HCT116 (cell line): ENCODE data around the gene TMEM40. TPM values are rescaled to one million over a fixed set of nuclear protein-coding genes. Genes with fewer than 3 reads are reported as not detected.

ENCODE experiments used
- ATAC-seq: fragments of 200-7000 bp; cut with Tn5 transposase; 2 replicates; pipeline ENCODE4 v1.9.1; 2020; ENCODE audit warnings: mild to moderate bottlenecking, moderate library complexity
- BruUV-seq: library from RNA; stranded (reverse); fragments of 400-500 nt; replicated peaks from 2 replicates; lab custom pipeline; 2021; lab: Mats Ljungman, UMichigan
- CTCF ChIA-PET: fragments of 300-600 bp; sonication (Branson Sonifier 250); formaldehyde crosslinking; loops from one replicate; lab custom pipeline; 2021; ENCODE audit warnings: antibody characterized with exemption; lab: Charles Lee
- POLR2A ChIA-PET: fragments of 300-600, 350-600 bp; sonication (Branson Sonifier 250); formaldehyde crosslinking; loops from one replicate; lab custom pipeline; 2021; ENCODE audit warnings: antibody characterized with exemption; lab: Charles Lee
- RAD21 ChIA-PET, 2 experiments: fragments of 300-600 bp; sonication (Branson Sonifier 250); formaldehyde crosslinking; loops; one replicate each; lab custom pipeline; 2023; ENCODE audit warnings: low total read pairs in 2 of 2; ENCODE audit not compliant: uncharacterized antibody in 2 of 2, unreplicated experiment in 2 of 2, low non-redundant PET in 1 of 2; lab: Charles Lee
- DNase-seq: peaks from one replicate; pipeline ENCODE4 v3.0.0-alpha.2; 2010; ENCODE audit warnings: low read depth, low spot score
- H2AFZ ChIP-seq: fragments of 200-600 bp; shearing (Covaris generic), sonication (generic); 2 replicates; pipeline ENCODE4 v1.6.1; 2017; ENCODE audit warnings: low read depth, mixed run types, mixed read lengths, antibody characterized with exemption, low read length; ENCODE audit not compliant: poor library complexity, severe bottlenecking
- H3K27ac ChIP-seq: 2 replicates; pipeline ENCODE4 v1.5.1; 2012; ENCODE audit warnings: low read depth, low read length
- H3K27me3 ChIP-seq: fragments of 200-600 bp; sonication (generic); 2 replicates; pipeline ENCODE4 v1.6.1; 2016; ENCODE audit warnings: mixed run types, low read length, mixed read lengths; ENCODE audit not compliant: insufficient read depth
- H3K36me3 ChIP-seq, 2 experiments: fragments of 200-500 bp in 1 of 2; fragments of 200-600 bp in 1 of 2; sonication (Bioruptor generic) in 1 of 2; sonication (generic) in 1 of 2; 2 replicates each; pipeline versions ENCODE4 v1.5.1 to v1.6.1; 2014 to 2016; ENCODE audit warnings: low read length in 2 of 2, inconsistent platforms in 1 of 2, mixed read lengths in 1 of 2, mixed run types in 1 of 2; ENCODE audit not compliant: insufficient read depth in 2 of 2, control insufficient read depth in 1 of 2
- H3K4me1 ChIP-seq, 2 experiments: fragments of 200-600 bp in 1 of 2; sonication (generic) in 1 of 2; 2 replicates each; pipeline versions ENCODE4 v1.5.1 to v1.6.1; 2012 to 2017; ENCODE audit warnings: low read length in 2 of 2, inconsistent platforms in 1 of 2, mild to moderate bottlenecking in 1 of 2, mixed read lengths in 1 of 2, mixed run types in 1 of 2, moderate library complexity in 1 of 2; ENCODE audit not compliant: insufficient read depth in 2 of 2, control insufficient read depth in 1 of 2
- H3K4me2 ChIP-seq: fragments of 200-600 bp; sonication (generic); 2 replicates; pipeline ENCODE4 v1.6.1; 2017; ENCODE audit warnings: mixed run types, low read length, mixed read lengths
- H3K4me3 ChIP-seq, 2 experiments: fragments of 200-600 bp in 1 of 2; sonication (generic) in 1 of 2; replicated peaks in 1 of 2; 2 replicates each; pipeline ENCODE4 v1.5.1; 2011 to 2016; ENCODE audit warnings: low read length in 2 of 2, control low read depth in 1 of 2, low read depth in 1 of 2, mild to moderate bottlenecking in 1 of 2, mixed read lengths in 1 of 2, mixed run types in 1 of 2
- H3K79me2 ChIP-seq: fragments of 200-600 bp; sonication (generic); 2 replicates; pipeline ENCODE4 v1.6.1; 2017; ENCODE audit warnings: mild to moderate bottlenecking, mixed run types, low read length, moderate library complexity, mixed read lengths; ENCODE audit not compliant: insufficient read depth
- H3K9ac ChIP-seq: fragments of 200-600 bp; sonication (generic); 2 replicates; pipeline ENCODE4 v1.6.1; 2016; ENCODE audit warnings: low read length, mixed read lengths
- H3K9me2 ChIP-seq: fragments of 200-600 bp; sonication (generic), shearing (Covaris generic); 2 replicates; pipeline ENCODE4 v1.6.1; 2017; ENCODE audit warnings: mixed run types, mild to moderate bottlenecking, moderate library complexity; ENCODE audit not compliant: insufficient read depth
- H3K9me3 ChIP-seq, 2 experiments: fragments of 200-500 bp in 1 of 2; fragments of 200-600 bp in 1 of 2; sonication (Bioruptor generic) in 1 of 2; sonication (generic) in 1 of 2; 2 replicates each; pipeline ENCODE4 v1.6.1; 2014 to 2017; ENCODE audit warnings: low read length in 2 of 2, mixed read lengths in 2 of 2, inconsistent platforms in 1 of 2, low read depth in 1 of 2, mild to moderate bottlenecking in 1 of 2, mixed run types in 1 of 2, moderate library complexity in 1 of 2; ENCODE audit not compliant: control insufficient read depth in 1 of 2, insufficient read depth in 1 of 2
- H4K20me1 ChIP-seq: fragments of 200-600 bp; sonication (generic), shearing (Covaris generic); 2 replicates; pipeline ENCODE4 v1.6.1; 2017; ENCODE audit warnings: mixed run types, mild to moderate bottlenecking, moderate library complexity; ENCODE audit not compliant: insufficient read depth
- ATF3 ChIP-seq: IDR thresholded peaks from 2 replicates; pipeline ENCODE4 v1.6.1; 2012
- CEBPB ChIP-seq: IDR thresholded peaks from 2 replicates; pipeline ENCODE4 v1.6.1; 2012; ENCODE audit warnings: low read depth
- CTCF ChIP-seq, 3 experiments: fragments of 200-600 bp in 1 of 3; sonication (generic) in 1 of 3; IDR thresholded peaks in 2 of 3; conservative IDR thresholded peaks in 1 of 3; 2 replicates each; pipeline ENCODE4 v1.5.1; 2012 to 2017; ENCODE audit warnings: low read depth in 2 of 3, low read length in 2 of 3, antibody characterized with exemption in 1 of 3, borderline replicate concordance in 1 of 3, control low read depth in 1 of 3, mild to moderate bottlenecking in 1 of 3, mixed read lengths in 1 of 3, mixed run types in 1 of 3, moderate library complexity in 1 of 3; ENCODE audit not compliant: insufficient read depth in 1 of 3
- EGR1 ChIP-seq: IDR thresholded peaks from 2 replicates; pipeline ENCODE4 v1.6.1; 2012; ENCODE audit warnings: low read depth
- ELF1 ChIP-seq: IDR thresholded peaks from 2 replicates; pipeline ENCODE4 v1.6.1; 2012; ENCODE audit warnings: low read depth, borderline replicate concordance
- EZH2phosphoT487 ChIP-seq: fragments of 200-600 bp; IDR thresholded peaks from 2 replicates; pipeline ENCODE4 v1.6.1; 2018; ENCODE audit warnings: antibody characterized with exemption, borderline replicate concordance
- FOSL1 ChIP-seq: IDR thresholded peaks from 2 replicates; pipeline ENCODE4 v1.6.1; 2012; ENCODE audit warnings: low read depth
- MAX ChIP-seq: IDR thresholded peaks from 2 replicates; pipeline ENCODE4 v1.6.1; 2012
- REST ChIP-seq: IDR thresholded peaks from 2 replicates; pipeline ENCODE4 v1.6.1; 2012; ENCODE audit warnings: low read depth
- SIN3A ChIP-seq: IDR thresholded peaks from 2 replicates; pipeline ENCODE4 v1.6.1; 2012; ENCODE audit warnings: low read depth
- SRF ChIP-seq: IDR thresholded peaks from 2 replicates; pipeline ENCODE4 v1.6.1; 2012; ENCODE audit warnings: low read depth
- TCF7L2 ChIP-seq: IDR thresholded peaks from 2 replicates; pipeline ENCODE4 v1.7.0; 2011; ENCODE audit warnings: borderline replicate concordance, inconsistent platforms; ENCODE audit not compliant: insufficient read depth, insufficient read length; ENCODE audit errors: extremely low read depth
- YY1 ChIP-seq: IDR thresholded peaks from 2 replicates; pipeline ENCODE4 v1.6.1; 2011; ENCODE audit warnings: low read length, low read depth, moderate library complexity, mild to moderate bottlenecking; ENCODE audit not compliant: insufficient replicate concordance; ENCODE audit errors: extremely low read depth
- ZBTB33 ChIP-seq: IDR thresholded peaks from 2 replicates; pipeline ENCODE4 v1.6.1; 2011; ENCODE audit warnings: mild to moderate bottlenecking, low read length, moderate library complexity; ENCODE audit not compliant: insufficient replicate concordance; ENCODE audit errors: extremely low read depth
- ZFX ChIP-seq: fragments of 450-650 bp; IDR thresholded peaks from 2 replicates; pipeline ENCODE4 v1.6.1; 2017
- intact Hi-C: fragments of 100-400 bp; cut with micrococcal nuclease; formaldehyde crosslinking; loops from 2 replicates; pipeline ENCODE4 v1.10.0; 2022
- total RNA-seq: library from RNA; stranded (reverse); gene quantifications from one replicate; pipeline ENCODE4 v1.2.1, GENCODE V29; 2021; ENCODE audit not compliant: unreplicated experiment

Gene TMEM40
- total RNA-seq, 1 experiment from 2014 or later, result 12.3 TPM

GRCh38 chr3:12797124-12797891 lies 38.2 kb upstream of the TMEM40 start:
- no peaks in the 10 kb centered on the region for H3K27me3 ChIP-seq
- ATAC-seq, result no peak
- ChIA-PET CTCF (no interaction called here), POLR2A (no interaction called here), RAD21 (no interaction called here)
- H3K4me2 ChIP-seq, result no peak overlapping the region
- H3K9me3 ChIP-seq, result no peaks in the 10 kb centered on the region
- no peak overlapping the region for H3K27ac ChIP-seq
- no TSS peak for BruUV-seq
- no peak overlapping the region for H3K4me3 ChIP-seq
- intact Hi-C loops, result no loop called here
- H3K79me2 ChIP-seq, result no peaks in the 10 kb centered on the region
- TF ChIP-seq ZFX (no peak), SIN3A (no peak), ATF3 (no peak), EGR1 (no peak), YY1 (no peak), REST (no peak), CTCF (IDR thresholded peaks at IDR 0.05 in 2 of 3, conservative IDR thresholded peaks at IDR 0.05 in 1 of 3; ENCODE audit: borderline replicate concordance in 1 of 3, insufficient read depth in 1 of 3, low read depth in 2 of 3, low read length in 2 of 3) (no peak), MAX (no peak), TCF7L2 (no peak), EZH2phosphoT487 (no peak), CEBPB (no peak), ELF1 (no peak), SRF (no peak), ZBTB33 (no peak), FOSL1 (no peak)
- no peaks in the 10 kb centered on the region for H4K20me1 ChIP-seq
- no peaks in the 10 kb centered on the region for H3K4me1 ChIP-seq
- H3K9ac ChIP-seq, result no peak overlapping the region
- H2AFZ ChIP-seq, result no peak overlapping the region
- H3K36me3 ChIP-seq, result no peaks in the 10 kb centered on the region
- DNase-seq, result no peak
- no peaks in the 10 kb centered on the region for H3K9me2 ChIP-seq
